ENCODE results near the gene DOCK4.

Gene DOCK4

GRCh38 chr7:111900283-111900682, 305.9 kb downstream of the DOCK4 start:
- Histone ChIP-seq H3K9ac (ENCODE audit: low read depth, low read length) (no peak overlapping the region), H3K9me3 (ENCODE audit: control insufficient read depth, insufficient read depth, low read length) (no peaks in the 10 kb centered on the region; the same call in 1 of the 2 replicates), H3K4me1 (ENCODE audit: insufficient read depth, low read length) (no peaks in the 10 kb centered on the region), H3K36me3 (ENCODE audit: insufficient read depth, low read length) (no peaks in the 10 kb centered on the region)

- no peaks in the 10 kb centered on the region for H3K36me3 ChIP-seq (ENCODE audit: insufficient read depth, low read length)
- H3K9me3 ChIP-seq (ENCODE audit: control insufficient read depth, insufficient read depth, low read length), result no peaks in the 10 kb centered on the region; the same call in 1 of the 2 replicates
- H3K9ac ChIP-seq (ENCODE audit: low read depth, low read length), result no peak overlapping the region
- no peaks in the 10 kb centered on the region for H3K4me1 ChIP-seq (ENCODE audit: insufficient read depth, low read length)
Measured at GRCh38 chr7:111895049-111895448, 311.1 kb downstream of the DOCK4 start.

GRCh38 chr7:111894518-111894917, 311.7 kb downstream of the DOCK4 start:
- no peak overlapping the region for H3K9ac ChIP-seq (ENCODE audit: low read depth, low read length)
- no peaks in the 10 kb centered on the region for H3K4me1 ChIP-seq (ENCODE audit: insufficient read depth, low read length)
- H3K36me3 ChIP-seq (ENCODE audit: insufficient read depth, low read length), result no peaks in the 10 kb centered on the region
- no peaks in the 10 kb centered on the region for H3K9me3 ChIP-seq (ENCODE audit: control insufficient read depth, insufficient read depth, low read length)

GRCh38 chr7:111893190-111893589, 313.0 kb downstream of the DOCK4 start:
- no peaks in the 10 kb centered on the region for H3K4me1 ChIP-seq (ENCODE audit: insufficient read depth, low read length)
- no peaks in the 10 kb centered on the region for H3K36me3 ChIP-seq (ENCODE audit: insufficient read depth, low read length)
- no peak overlapping the region for H3K9ac ChIP-seq (ENCODE audit: low read depth, low read length)
- no peaks in the 10 kb centered on the region for H3K9me3 ChIP-seq (ENCODE audit: control insufficient read depth, insufficient read depth, low read length)

DNA sequence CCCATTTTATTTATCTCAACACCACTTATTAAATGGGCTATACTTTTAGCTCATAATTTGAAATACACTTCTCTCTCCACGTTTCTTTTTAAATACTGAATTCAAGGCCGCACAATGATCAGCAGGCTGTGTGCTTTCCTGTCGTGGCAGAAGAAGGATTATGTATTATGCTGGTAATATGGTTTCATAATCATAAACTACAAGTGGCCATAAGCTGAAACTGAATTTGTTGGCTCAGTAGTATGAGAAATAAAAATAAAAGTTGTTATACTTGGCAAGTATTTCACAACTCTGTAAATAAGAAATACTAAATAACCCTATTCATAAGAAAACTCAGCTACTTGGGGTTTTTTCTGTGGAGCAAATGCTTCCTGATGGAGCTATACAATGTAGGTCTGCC, 313.6 kb downstream of the DOCK4 start:
- H3K36me3 ChIP-seq (ENCODE audit: insufficient read depth, low read length), result no peaks in the 10 kb centered on the region

GRCh38 chr7:111887734-111888133, 318.5 kb downstream of the DOCK4 start:
- Histone ChIP-seq H3K36me3 (ENCODE audit: insufficient read depth, low read length) (no peaks in the 10 kb centered on the region), H3K9me3 (ENCODE audit: control insufficient read depth, insufficient read depth, low read length) (no peaks in the 10 kb centered on the region), H3K4me1 (ENCODE audit: insufficient read depth, low read length) (no peaks in the 10 kb centered on the region), H3K9ac (ENCODE audit: low read depth, low read length) (no peak overlapping the region)

More for the DNA sequence above, 313.6 kb downstream of the DOCK4 start:
- no peaks in the 10 kb centered on the region for H3K4me1 ChIP-seq (ENCODE audit: insufficient read depth, low read length)
- H3K9ac ChIP-seq (ENCODE audit: low read depth, low read length), result no peak overlapping the region
- H3K9me3 ChIP-seq (ENCODE audit: control insufficient read depth, insufficient read depth, low read length), result no peaks in the 10 kb centered on the region

DNA sequence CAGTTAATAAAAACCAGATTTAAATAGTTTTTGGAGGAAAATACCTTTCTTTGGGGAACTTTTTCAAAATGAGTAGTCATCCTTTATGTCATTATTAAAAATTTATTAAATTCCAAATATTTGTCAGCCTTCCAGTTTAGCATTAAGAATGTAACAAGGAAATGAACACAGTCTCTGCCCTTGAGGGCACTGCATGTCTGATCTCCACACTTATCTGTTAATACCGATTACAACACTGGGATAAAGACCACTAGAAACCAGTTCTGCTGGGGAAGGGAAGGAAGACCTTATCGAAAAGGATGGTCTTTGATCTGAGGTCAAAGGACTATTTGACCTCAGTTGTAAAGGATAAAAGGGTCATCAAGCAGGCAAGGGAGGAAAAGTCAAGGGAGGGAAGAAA, 320.0 kb downstream of the DOCK4 start:
- Histone ChIP-seq H3K9ac (ENCODE audit: low read depth, low read length) (no peak overlapping the region), H3K9me3 (ENCODE audit: control insufficient read depth, insufficient read depth, low read length) (peaks cover 3% of the 10 kb centered on the region; the same call in 1 of the 2 replicates), H3K4me1 (ENCODE audit: insufficient read depth, low read length) (no peaks in the 10 kb centered on the region), H3K36me3 (ENCODE audit: insufficient read depth, low read length) (no peaks in the 10 kb centered on the region)

DNA sequence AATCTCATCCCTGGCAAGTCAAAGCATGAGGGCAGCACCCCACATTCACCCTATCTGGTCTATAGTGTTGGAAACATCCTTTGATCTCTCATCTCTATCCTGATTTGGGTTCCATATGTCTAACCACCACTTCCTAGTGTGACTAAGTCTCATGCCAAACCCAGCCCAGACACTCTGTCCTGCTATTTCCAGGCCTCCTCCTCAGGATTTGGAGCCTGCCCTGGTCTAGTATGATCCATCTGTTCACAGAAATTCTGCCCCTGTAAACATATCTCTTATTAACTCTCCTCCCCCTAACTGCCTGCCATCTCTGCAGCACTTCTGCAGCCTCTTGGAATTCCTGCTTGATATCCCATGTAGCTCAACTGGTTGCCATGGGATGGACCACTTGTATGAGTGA, 323.0 kb downstream of the DOCK4 start:
- Histone ChIP-seq H3K36me3 (ENCODE audit: insufficient read depth, low read length) (no peaks in the 10 kb centered on the region), H3K9ac (ENCODE audit: low read depth, low read length) (no peak overlapping the region), H3K9me3 (ENCODE audit: control insufficient read depth, insufficient read depth, low read length) (peaks cover 3% of the 10 kb centered on the region; the same call in 1 of the 2 replicates), H3K4me1 (ENCODE audit: insufficient read depth, low read length) (peaks cover 10% of the 10 kb centered on the region; the same call in 1 of the 2 replicates)

DNA sequence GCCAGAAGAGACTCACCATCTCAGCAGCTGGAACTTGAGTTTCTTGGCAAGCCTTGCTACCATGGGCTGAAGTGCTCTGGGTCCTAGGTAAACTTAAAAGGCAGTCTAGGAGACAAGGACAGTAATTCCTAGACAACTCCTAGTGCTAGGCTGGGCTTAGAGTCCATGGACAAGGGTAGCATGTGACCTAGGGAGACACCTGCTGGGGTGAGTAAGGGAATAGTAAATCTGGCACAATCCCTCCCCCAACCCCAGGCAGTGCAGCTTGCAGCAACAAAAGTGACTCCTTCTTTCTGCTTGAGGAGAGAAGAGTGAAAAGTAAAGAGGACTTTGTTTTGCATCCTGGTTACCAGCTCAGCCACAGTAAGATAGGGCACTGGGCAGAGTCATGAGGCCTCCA, 327.4 kb downstream of the DOCK4 start:
- peaks cover 21% of the 10 kb centered on the region for H3K4me1 ChIP-seq (ENCODE audit: insufficient read depth, low read length)
- no peak overlapping the region for H3K9ac ChIP-seq (ENCODE audit: low read depth, low read length)
- H3K36me3 ChIP-seq (ENCODE audit: insufficient read depth, low read length), result no peaks in the 10 kb centered on the region
- H3K9me3 ChIP-seq (ENCODE audit: control insufficient read depth, insufficient read depth, low read length), result peaks cover 3% of the 10 kb centered on the region; the same call in 1 of the 2 replicates

DNA sequence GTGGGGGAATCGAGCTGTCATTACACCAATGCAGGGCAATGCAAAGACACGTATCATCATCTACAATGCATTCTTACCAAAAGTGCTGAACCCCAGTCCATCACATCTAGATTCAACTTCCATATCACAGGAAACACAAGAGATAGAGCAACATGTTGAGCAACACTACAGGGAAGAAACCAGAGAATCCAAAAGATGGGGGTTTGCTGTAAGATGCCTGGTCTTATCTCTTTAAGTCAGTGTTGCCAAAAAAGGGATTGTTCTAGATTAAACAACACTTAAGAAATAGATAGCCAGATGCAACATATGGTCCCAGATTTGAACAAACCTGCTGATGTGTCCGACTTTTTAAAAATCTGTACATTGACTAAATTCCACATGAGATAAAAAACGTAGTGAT, 328.3 kb downstream of the DOCK4 start:
- Histone ChIP-seq H3K9ac (ENCODE audit: low read depth, low read length) (no peak overlapping the region), H3K9me3 (ENCODE audit: control insufficient read depth, insufficient read depth, low read length) (peaks cover 3% of the 10 kb centered on the region; the same call in 1 of the 2 replicates), H3K4me1 (ENCODE audit: insufficient read depth, low read length) (peaks cover 29% of the 10 kb centered on the region), H3K36me3 (ENCODE audit: insufficient read depth, low read length) (no peaks in the 10 kb centered on the region)

GRCh38 chr7:111873963-111874690, 332.1 kb downstream of the DOCK4 start:
- Histone ChIP-seq H3K9me3 (ENCODE audit: control insufficient read depth, insufficient read depth, low read length) (no peaks in the 10 kb centered on the region), H3K36me3 (ENCODE audit: insufficient read depth, low read length) (no peaks in the 10 kb centered on the region), H3K4me1 (ENCODE audit: insufficient read depth, low read length) (peaks cover 33% of the 10 kb centered on the region), H3K9ac (ENCODE audit: low read depth, low read length) (no peak overlapping the region)

- Histone ChIP-seq H3K9me3 (ENCODE audit: control insufficient read depth, insufficient read depth, low read length) (no peaks in the 10 kb centered on the region), H3K9ac (ENCODE audit: low read depth, low read length) (no peak overlapping the region), H3K36me3 (ENCODE audit: insufficient read depth, low read length) (no peaks in the 10 kb centered on the region), H3K4me1 (ENCODE audit: insufficient read depth, low read length) (peaks cover 26% of the 10 kb centered on the region)
Measured at GRCh38 chr7:111873326-111873646, 332.9 kb downstream of the DOCK4 start.

DNA sequence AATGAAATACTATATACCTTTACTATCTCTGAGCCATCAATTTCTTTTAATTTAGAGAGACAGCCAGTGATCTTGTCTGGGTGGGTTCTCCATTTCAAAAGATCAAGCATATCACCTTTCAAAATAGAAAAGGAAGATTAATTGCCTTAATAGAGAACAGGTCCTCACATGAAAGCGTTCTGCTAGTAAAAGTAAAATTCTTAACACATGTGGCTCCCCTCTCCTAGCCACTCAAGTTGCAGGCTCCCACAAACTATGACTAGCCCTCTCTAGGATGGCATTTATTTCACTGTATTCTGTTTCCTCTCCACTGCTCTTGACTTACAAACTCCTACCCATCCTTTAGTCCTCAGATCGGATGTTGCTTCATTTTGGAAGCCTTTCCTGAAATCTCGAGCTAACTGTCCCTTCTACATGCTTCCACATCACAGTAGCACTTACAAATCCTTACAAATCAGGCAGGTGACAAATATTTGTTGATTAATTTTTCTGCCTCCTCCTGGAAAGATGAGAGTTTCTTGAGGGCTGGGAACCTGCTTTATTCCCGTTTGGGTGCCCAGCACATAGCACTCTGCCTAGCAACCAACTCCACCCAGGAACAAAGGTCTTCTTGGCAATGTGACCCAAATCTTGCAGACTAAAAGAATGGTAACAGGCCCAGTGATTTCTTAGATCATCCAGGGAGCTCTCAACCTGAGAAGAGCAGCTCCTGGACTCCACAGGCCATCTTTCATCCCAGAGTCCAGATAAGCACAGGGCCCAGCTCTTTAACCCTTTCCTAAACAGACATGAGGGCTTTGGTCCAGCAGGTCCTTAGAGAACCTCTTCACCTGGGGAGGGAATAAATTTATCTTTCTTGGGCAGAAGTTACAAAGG, 333.5 kb downstream of the DOCK4 start:
- no peak overlapping the region for H3K9ac ChIP-seq (ENCODE audit: low read depth, low read length)
- no peaks in the 10 kb centered on the region; the same call in 1 of the 2 replicates for H3K36me3 ChIP-seq (ENCODE audit: insufficient read depth, low read length)
- no peaks in the 10 kb centered on the region for H3K9me3 ChIP-seq (ENCODE audit: control insufficient read depth, insufficient read depth, low read length)
- H3K4me1 ChIP-seq (ENCODE audit: insufficient read depth, low read length), result peaks cover 26% of the 10 kb centered on the region

DNA sequence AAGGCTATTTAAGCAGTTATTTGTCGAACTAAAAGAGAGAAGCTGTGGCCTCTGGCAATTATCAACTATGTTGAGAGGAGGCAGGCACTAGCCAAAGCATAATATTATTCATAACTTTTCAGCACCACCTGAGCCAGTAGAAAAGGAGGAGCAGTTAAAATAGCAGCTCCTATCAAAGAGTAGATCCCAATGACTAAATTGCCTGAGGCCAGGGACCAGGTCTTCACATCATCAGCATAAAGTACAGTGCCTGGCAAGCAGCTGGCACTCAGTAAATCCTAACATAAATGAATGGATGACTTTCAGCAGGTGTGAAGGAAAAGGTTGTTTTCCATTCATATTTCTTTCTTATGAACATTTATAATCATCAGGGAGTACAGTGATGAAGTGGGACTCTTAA, 334.9 kb downstream of the DOCK4 start:
- H3K9ac ChIP-seq (ENCODE audit: low read depth, low read length), result no peak overlapping the region
- H3K9me3 ChIP-seq (ENCODE audit: control insufficient read depth, insufficient read depth, low read length), result no peaks in the 10 kb centered on the region
- peaks cover 26% of the 10 kb centered on the region for H3K4me1 ChIP-seq (ENCODE audit: insufficient read depth, low read length)
- H3K36me3 ChIP-seq (ENCODE audit: insufficient read depth, low read length), result peaks cover 8% of the 10 kb centered on the region

DNA sequence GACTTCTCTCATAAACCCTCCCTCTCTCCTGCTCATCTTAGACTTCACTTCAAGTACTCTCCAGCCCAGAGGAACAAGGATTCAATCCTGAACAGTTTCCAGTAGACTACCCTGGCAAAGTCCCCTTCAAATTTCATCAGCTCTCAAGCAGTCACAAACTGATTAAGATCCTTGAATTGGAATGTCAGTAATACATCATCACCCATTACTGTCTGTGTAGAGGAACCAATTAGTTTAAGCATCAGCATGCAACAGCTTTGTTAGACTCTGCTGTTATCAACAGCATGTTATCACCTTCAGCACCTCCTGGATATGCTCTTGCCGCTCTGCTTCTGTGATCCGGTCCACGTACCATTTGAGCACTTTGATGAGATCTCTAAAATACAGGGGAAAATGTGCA, 336.9 kb downstream of the DOCK4 start:
- Histone ChIP-seq H3K36me3 (ENCODE audit: insufficient read depth, low read length) (peaks cover 8% of the 10 kb centered on the region), H3K9ac (ENCODE audit: low read depth, low read length) (no peak overlapping the region), H3K9me3 (ENCODE audit: control insufficient read depth, insufficient read depth, low read length) (no peaks in the 10 kb centered on the region), H3K4me1 (ENCODE audit: insufficient read depth, low read length) (peaks cover 24% of the 10 kb centered on the region)

Data from ES-I3 (cell line).